GM18858 (cell line): Measurements from ENCODE around the gene CACNA1C.

Experiments
- ATAC-seq: cut with Tn5 transposase; IDR thresholded peaks from one replicate; pipeline ENCODE4 v1.9.1; 2021; ENCODE audit not compliant: unreplicated experiment

The CACNA1C gene

GRCh38 chr12:2271961-2272360, 219.2 kb downstream of the CACNA1C start:
- no peak for ATAC-seq

GRCh38 chr12:2273288-2273687, 220.5 kb downstream of the CACNA1C start:
- no peak for ATAC-seq

DNA sequence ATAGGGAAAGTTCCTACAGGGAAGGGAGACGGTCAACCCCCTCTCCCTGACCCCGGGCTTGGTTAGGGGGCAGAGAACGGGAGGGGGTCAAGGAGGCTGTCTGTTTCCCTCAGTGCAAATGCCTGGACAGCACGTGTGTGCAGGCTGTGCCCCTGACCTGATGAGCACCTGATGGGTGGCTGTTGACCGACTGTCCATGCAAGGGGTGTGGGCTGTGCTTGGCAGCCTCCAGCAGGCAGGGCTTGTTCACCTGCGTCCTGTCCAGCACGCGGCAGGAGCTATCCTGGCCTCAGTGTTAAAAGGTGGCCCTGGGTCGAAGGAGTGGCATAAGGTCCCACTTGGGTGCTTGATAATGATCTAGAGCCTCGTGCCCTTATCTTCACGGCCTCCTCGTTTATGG, 221.0 kb downstream of the CACNA1C start:
- no peak for ATAC-seq

DNA sequence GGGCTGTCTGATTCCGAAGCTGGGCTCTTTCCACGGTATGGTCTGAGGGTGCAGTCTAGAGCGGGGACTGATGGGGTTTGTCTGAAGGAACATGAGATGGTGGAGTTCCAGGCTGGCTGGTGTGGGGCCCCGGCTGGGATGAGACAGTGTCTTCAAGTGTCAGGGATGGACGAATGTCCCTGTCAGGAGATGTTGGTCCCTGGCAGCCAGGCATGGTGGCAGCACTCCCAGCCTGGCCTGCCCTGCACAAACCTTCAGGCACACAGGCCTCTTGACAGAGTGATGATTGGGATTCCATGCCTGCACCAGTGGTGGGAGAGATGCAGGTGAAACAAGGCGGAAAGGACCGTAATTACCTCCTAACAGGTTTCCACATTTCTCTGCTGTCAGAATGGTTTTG, 221.9 kb downstream of the CACNA1C start:
- ATAC-seq: no peak

- ATAC-seq: no peak
These were observed 223.7 kb downstream of the CACNA1C start for GRCh38 chr12:2276288-2277033.

DNA sequence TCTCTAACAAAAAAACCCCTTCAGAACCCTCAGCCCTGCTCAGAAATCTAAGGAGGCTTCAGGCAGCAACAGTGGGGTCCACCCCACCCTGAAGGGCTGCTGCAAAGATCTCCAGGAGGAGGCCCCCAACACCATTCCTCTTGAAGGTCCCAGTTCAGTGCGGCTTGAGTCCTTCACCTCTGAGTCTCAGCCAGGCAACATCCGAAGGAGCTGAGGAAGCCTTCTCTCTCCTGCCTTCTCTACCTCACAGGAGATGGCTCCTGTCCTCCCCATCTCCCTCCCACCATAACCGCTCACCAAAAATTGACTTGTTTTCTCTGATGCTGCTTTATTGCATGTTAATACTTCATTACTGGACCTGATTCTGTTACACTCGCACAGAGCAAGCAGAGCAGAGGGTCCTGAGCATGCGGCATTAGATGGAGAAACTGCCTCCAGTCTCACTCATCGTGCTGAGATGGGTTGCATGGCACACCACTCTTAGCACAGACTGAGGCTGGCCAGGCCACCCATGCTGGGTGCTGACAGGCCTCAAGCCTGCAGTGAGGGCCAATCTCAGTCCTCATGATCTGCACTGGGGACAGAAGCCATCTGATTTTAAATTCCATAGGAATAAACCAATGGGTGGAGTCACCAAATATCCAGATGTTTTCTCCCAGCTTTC, 224.8 kb downstream of the CACNA1C start:
- no peak for ATAC-seq

GRCh38 chr12:2281446-2281845, 228.7 kb downstream of the CACNA1C start:
- ATAC-seq: no peak

GRCh38 chr12:2282318-2282717, 229.5 kb downstream of the CACNA1C start:
- no peak for ATAC-seq

DNA sequence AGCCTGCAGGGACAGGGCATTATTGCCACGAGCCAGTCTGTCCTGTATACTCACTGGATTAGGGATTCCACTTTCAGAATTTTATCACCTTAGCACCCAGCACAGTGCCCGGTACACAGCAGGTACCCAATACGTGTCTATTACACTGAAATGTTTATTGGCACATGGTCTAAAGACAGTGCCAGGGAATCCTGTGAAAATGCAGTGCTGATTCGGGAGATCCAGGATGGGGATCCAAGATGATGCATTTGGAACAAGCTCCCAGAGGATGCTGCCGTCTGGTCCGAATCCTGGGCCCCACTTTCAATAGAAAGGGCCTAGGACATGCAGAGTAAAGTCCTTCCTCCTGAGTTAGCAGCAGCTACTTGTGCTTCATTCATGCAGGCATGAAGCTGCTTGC, 230.7 kb downstream of the CACNA1C start:
- no peak for ATAC-seq

DNA sequence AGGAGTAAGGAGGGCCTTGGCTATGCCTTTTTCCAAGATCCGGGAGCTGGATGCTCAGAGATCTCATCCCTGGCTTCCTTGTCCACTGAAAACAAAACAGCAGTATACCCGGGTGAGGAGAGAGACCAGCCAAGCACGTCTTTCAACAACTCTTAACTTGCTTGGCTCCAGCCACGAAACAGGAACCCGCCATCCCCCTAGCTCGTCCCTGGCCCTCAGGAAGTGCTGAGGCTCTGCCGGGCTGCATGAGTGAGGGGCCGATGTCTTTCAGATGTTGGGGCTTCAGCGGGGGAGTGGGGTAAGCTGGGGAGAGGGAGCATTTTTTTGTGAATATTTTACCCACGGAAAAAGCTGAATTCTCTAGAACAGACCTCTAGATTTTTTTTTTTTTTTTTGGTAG, 231.1 kb downstream of the CACNA1C start:
- no peak for ATAC-seq

DNA sequence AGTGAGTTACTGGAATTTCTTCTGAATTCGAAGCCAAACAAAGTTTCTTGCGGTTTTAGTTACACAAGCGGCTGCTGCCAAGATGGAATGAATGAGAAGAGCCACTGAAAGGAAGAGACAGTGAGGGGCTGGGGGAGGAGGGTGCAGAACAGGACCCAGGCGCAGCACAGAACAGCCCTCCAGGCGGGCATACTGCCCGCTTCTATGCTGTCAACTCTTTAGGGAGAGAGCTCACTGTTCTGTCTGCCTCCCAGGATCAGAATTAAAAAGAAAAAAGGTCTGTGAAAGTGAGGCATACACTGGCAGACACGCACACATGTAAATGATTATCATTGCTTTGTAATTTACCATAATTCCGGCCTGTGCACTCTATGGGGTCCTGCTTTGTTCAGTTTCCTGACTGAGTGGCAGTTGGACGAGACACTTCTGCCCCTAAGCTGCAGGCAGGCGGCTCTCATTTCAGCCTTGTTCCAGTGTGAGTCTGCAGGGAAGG, 231.6 kb downstream of the CACNA1C start:
- ATAC-seq: no peak

- ATAC-seq: no peak
These were observed 232.1 kb downstream of the CACNA1C start for GRCh38 chr12:2284857-2285256.

GRCh38 chr12:2285462-2285861, 232.7 kb downstream of the CACNA1C start:
- ATAC-seq: no peak

GRCh38 chr12:2286047-2286446, 233.3 kb downstream of the CACNA1C start:
- ATAC-seq: no peak

- ATAC-seq: no peak
These were observed 233.8 kb downstream of the CACNA1C start for GRCh38 chr12:2286461-2287131.

DNA sequence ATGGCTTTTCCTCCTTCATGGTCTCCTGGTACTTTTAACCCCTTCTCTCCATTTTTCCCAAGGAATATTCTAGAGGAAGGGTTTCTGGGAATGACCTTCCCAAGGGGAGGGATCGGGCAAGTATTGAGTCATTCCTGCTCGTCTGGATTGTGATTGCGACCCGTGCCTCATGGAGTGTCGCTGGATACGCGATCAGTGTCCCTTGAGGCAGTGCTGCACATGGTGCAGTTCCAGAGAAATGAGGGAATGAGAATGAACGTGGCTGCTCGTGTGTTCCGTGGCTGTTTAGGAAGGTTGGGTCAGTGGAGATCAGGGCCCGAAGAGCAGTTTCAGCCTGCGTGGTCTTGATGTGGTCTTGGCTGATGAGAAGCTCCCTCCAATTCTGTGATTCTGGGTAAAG, 234.4 kb downstream of the CACNA1C start:
- ATAC-seq: no peak

DNA sequence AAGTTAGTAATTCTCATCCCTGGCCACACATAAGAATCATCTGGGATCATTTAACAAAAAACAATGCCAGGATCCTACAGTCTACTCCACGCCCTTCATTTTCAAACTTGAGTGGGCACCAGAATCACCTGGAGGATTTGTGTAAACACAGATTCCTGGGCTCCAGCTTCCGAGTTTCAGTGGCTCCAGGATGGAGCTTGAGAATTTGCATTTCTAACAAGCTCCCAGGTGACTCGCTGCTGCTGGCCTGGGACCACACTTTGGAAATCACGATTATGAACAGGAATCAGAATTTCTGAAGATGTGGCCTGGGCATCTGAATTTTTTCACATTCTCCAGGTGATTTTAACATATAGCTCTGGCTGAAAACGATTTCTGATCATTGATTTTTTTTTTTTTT, 234.8 kb downstream of the CACNA1C start:
- no peak for ATAC-seq

DNA sequence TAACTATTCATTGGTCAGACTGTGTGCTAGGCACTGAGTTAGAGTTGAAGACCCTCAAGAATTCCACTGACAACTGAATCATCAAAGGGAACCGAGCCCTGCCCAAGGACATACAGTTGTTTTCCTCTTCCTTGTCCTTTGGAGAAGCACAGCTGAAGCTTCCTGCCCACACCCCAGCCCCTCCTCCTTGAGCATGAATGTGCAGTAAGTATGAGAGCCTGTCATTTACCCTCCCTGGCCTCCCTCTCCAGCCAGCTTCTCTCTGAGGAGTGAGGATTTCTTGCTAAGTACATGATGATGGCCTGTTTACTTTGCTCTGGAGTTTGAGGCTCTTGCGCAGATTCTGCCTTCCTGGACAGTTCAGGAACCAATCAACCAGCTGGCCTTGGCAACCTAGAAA, 235.2 kb downstream of the CACNA1C start:
- ATAC-seq: no peak

DNA sequence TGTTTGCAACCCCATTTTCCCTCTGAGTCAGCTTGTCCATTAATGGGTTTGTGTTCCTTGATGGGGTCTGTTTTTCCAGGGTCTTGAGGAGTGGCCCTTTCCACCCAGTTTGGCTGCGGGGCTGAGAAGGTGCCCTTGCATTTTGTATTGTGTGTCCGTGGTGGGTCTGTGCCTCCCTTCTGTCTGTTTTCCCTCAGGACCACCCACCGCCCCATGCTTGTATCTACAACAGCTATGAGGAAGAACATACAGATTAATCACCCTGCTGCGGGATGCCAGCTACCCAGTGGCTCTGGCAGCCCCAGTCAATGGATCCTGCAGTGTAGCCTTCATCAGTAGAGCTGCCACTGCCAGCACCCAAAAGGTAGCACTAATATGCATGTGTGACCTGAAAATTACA, 235.7 kb downstream of the CACNA1C start:
- no peak for ATAC-seq

DNA sequence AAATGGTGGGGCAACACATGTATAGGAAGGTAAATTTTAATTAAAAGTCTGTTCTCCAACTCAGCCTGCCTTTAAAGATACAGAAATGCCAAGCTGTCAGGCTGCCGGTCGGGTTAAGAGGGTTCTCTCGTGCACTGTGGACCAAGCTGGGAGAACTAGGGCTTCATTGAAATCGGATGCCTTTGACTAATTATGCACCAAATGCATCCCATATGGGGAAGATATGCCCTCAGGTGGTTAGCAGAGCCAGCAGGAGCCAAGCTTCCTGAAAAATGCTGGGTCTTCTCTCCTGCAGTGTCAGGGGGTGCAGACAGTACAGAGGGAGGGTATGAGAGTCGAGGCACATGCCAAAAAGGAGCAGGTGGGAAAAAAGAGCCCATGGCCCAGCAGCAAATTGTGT, 236.1 kb downstream of the CACNA1C start:
- no peak for ATAC-seq

DNA sequence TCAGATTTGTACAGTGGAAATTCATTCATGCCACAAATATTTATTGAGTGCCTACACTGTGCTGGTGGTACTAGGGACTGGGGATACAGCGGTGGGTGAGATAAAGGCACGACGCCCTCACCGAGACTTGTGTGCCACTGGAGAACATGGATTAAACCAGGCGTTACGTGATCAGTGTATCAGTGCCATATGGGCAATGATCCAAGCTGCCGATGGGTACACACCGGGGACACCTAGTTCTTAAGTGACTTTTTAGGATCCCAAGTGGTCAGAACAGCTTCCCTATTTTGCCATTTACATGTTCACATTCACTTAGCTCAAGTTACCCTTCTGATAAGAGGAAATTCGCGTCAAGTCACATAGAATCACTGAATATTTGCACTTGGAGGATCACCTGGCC, 236.7 kb downstream of the CACNA1C start:
- no peak for ATAC-seq

GRCh38 chr12:2290091-2290490, 237.3 kb downstream of the CACNA1C start:
- no peak for ATAC-seq
